Spleen (tissue), 7 donors: ENCODE results near the gene NDUFS2.

Source experiments
- POLR2A ChIP-seq, 3 donors: fragments of 450-650 bp; IDR thresholded peaks; one replicate each; pipeline ENCODE4 v1.5.1; 2017; ENCODE audit warnings: antibody characterized with exemption in 3 of 3, mild to moderate bottlenecking in 1 of 3
- TF ChIP-seq, protein P1 (sequence below), 11 experiments: fragments of 200-600 bp in 7 of 11; fragments of 450-650 bp in 4 of 11; sonication (generic) in 4 of 11; IDR thresholded peaks in 8 of 11; conservative IDR thresholded peaks in 3 of 11; 1 replicate in 7 of 11; 2 replicates in 4 of 11; pipeline versions ENCODE4 v1.4.0 to v1.8.0; 2016 to 2021; ENCODE audit warnings: antibody characterized with exemption in 11 of 11, inconsistent platforms in 4 of 11, mild to moderate bottlenecking in 1 of 11
- donor health status: DM: no; HTN: no; CAD: no; lungs with moderate emphysema.
- donor health status: DM: no; HTN: no; CAD: no.
- donor health status: DM: no; HTN: no; CAD: no.

GRCh38 chr1:161235957-161236775, 34.0 kb downstream of the NDUFS2 start:
- TF ChIP-seq, protein P1, sequence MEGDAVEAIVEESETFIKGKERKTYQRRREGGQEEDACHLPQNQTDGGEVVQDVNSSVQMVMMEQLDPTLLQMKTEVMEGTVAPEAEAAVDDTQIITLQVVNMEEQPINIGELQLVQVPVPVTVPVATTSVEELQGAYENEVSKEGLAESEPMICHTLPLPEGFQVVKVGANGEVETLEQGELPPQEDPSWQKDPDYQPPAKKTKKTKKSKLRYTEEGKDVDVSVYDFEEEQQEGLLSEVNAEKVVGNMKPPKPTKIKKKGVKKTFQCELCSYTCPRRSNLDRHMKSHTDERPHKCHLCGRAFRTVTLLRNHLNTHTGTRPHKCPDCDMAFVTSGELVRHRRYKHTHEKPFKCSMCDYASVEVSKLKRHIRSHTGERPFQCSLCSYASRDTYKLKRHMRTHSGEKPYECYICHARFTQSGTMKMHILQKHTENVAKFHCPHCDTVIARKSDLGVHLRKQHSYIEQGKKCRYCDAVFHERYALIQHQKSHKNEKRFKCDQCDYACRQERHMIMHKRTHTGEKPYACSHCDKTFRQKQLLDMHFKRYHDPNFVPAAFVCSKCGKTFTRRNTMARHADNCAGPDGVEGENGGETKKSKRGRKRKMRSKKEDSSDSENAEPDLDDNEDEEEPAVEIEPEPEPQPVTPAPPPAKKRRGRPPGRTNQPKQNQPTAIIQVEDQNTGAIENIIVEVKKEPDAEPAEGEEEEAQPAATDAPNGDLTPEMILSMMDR (IDR thresholded peaks at IDR 0.05 in 8 of 11, conservative IDR thresholded peaks at IDR 0.05 in 3 of 11), result no peak
- no peak for TF ChIP-seq POLR2A (IDR thresholded peaks at IDR 0.05)
